ENCODE measurements around the gene P4HA1.
"Not testable (repeated sequence)": the region's sequence is repeated elsewhere in the genome, so short reads cannot be mapped to it uniquely, and the experiment has no call there.

The P4HA1 gene

GRCh38 chr10:73096449-73097304 lies at the start of gene P4HA1:
Gene P4HA1 (minus strand): TSS chr10:73096866. CDS start chr10:73074883, 21,983 bp downstream.
- peak; percentile 99 for DNase-seq
- in situ Hi-C loops (cut with HindIII; ENCODE audit: low pct_ligation_motif_present, low pct_unique_long_range_greater_than_20kb, low sequenced_read_pairs), result no loop called here

GRCh38 chr10:73141603-73142002 lies 44.9 kb upstream of the P4HA1 start:
- no peak for DNase-seq
- in situ Hi-C loops (cut with HindIII; ENCODE audit: low pct_ligation_motif_present, low pct_unique_long_range_greater_than_20kb, low sequenced_read_pairs), result no loop called here

DNA sequence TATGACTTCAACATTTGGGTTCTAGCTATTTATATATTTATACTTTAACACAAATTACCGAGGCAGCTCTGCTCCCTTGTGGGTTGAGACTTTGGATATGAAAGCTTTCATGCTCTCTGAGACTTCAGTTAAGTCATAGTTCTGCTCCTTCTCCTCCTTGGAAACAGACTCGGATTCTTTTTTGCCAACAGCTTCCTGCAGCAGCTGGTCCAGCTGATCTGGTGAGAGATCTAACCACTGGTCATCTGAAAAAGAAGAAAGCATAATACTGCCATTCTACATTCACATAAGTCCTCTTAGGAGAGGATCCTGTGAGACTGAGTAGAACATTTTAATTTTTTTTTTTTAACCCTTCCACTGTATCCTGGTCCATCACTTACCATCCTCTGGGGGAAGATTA lies 42.6 kb upstream of the P4HA1 start:
- in situ Hi-C loops (cut with HindIII; ENCODE audit: low pct_ligation_motif_present, low pct_unique_long_range_greater_than_20kb, low sequenced_read_pairs), result no loop called here
- DNase-seq, result no peak

GRCh38 chr10:73136627-73137026 lies 40.0 kb upstream of the P4HA1 start:
- no peak for DNase-seq
- in situ Hi-C loops (cut with HindIII; ENCODE audit: low pct_ligation_motif_present, low pct_unique_long_range_greater_than_20kb, low sequenced_read_pairs), result no loop called here

GRCh38 chr10:73134727-73135126 lies 38.1 kb upstream of the P4HA1 start:
- DNase-seq, result no peak
- in situ Hi-C loops (cut with HindIII; ENCODE audit: low pct_ligation_motif_present, low pct_unique_long_range_greater_than_20kb, low sequenced_read_pairs), result no loop called here

DNA sequence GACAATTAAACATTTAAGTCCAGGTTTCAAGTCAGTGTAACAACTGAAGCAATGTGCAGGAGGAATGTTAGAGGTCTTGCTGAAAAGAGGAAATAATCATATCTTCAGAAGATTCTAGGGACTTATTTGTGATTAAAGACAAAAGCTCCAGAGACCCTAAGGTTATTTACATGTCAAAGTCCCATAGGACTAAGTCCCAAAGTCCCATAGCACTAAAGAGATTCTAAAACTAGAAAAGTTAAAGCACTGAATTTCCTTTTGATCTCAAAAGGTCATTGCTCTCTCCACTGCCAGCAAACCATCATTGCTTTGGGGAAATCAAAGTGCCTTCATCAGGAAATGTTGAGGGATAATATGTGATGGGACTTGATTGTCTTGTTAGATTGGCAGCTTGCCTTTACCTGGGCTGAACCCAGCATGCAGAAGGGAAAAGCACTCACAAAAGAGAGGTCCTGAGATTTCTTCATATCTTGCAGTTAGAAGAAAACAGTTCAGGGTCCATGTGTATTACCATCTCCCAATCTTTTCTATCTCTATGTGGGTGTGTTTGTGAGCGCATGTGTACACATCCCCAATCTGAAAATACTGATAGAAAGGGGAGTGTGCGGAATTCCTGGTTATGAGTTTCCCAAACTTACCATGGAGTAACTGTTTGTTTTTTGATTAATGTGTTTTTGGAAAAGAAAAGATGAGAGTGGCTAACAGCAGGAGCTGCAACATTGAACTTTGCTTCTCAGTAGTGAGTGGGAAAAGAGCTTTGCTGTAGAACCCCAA lies 35.4 kb upstream of the P4HA1 start:
- in situ Hi-C loops (cut with HindIII; ENCODE audit: low pct_ligation_motif_present, low pct_unique_long_range_greater_than_20kb, low sequenced_read_pairs), result no loop called here
- no peak for DNase-seq

DNA sequence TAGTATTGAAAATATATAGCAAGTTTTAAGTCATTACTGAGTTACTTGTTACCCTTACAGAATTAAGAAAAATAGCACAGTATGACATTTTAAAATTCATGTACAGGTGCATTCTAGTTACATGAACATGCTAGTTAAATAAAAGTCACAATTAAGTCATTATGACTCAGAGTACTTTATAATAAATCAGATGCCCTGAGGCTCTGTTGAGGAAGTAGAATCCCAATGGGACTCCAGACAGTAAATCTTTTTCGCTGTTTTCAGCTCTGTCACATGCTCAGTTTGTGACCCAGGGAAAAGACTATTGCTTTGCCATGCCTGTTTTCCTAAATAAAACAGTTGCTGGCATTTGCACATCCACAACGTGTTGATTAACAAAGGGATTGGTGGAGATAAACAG lies 34.6 kb upstream of the P4HA1 start:
- in situ Hi-C loops (cut with HindIII; ENCODE audit: low pct_ligation_motif_present, low pct_unique_long_range_greater_than_20kb, low sequenced_read_pairs), result no loop called here
- DNase-seq, result no peak

GRCh38 chr10:73126343-73126742 lies 29.7 kb upstream of the P4HA1 start:
- in situ Hi-C loops (cut with HindIII; ENCODE audit: low pct_ligation_motif_present, low pct_unique_long_range_greater_than_20kb, low sequenced_read_pairs), result no loop called here
- no peak for DNase-seq

DNA sequence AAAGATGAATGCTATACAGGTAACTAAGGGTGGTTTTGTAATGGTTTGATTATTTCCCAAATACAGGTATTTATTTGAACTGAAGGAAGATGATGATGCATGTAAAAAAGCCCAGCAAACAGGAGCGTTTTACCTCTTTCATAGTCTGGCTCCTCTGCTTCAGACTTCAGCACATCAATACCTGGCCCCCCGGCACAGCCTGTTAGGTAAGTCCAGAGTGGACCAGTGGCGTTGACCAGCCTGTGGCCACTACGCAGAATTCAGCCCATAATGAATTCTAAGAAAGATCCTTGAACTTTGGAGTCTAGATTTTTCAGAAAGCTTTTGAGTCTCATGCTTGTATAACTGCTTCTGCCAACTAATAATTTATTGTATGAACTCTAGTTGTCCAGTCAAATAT lies 23.3 kb upstream of the P4HA1 start:
- in situ Hi-C loops (cut with HindIII; ENCODE audit: low pct_ligation_motif_present, low pct_unique_long_range_greater_than_20kb, low sequenced_read_pairs), result no loop called here
- DNase-seq, result no peak

GRCh38 chr10:73119457-73119856 lies 22.8 kb upstream of the P4HA1 start:
- in situ Hi-C loops (cut with HindIII; ENCODE audit: low pct_ligation_motif_present, low pct_unique_long_range_greater_than_20kb, low sequenced_read_pairs), result no loop called here
- no peak for DNase-seq

- DNase-seq, result no peak
- in situ Hi-C loops (cut with HindIII; ENCODE audit: low pct_ligation_motif_present, low pct_unique_long_range_greater_than_20kb, low sequenced_read_pairs), result no loop called here
Observed at GRCh38 chr10:73117976-73118743, 21.5 kb upstream of the P4HA1 start.

- no peak for DNase-seq
- in situ Hi-C loops (cut with HindIII; ENCODE audit: low pct_ligation_motif_present, low pct_unique_long_range_greater_than_20kb, low sequenced_read_pairs), result no loop called here
Observed at GRCh38 chr10:73116017-73116416, 19.4 kb upstream of the P4HA1 start.

- in situ Hi-C loops (cut with HindIII; ENCODE audit: low pct_ligation_motif_present, low pct_unique_long_range_greater_than_20kb, low sequenced_read_pairs), result no loop called here
- DNase-seq, result no peak
Observed at GRCh38 chr10:73113551-73113950, 16.9 kb upstream of the P4HA1 start.

- in situ Hi-C loops (cut with HindIII; ENCODE audit: low pct_ligation_motif_present, low pct_unique_long_range_greater_than_20kb, low sequenced_read_pairs); DNase-seq: not testable (repeated sequence)
Observed at GRCh38 chr10:73112032-73112431, 15.4 kb upstream of the P4HA1 start.

- DNase-seq, result peak; percentile 85
- in situ Hi-C loops (cut with HindIII; ENCODE audit: low pct_ligation_motif_present, low pct_unique_long_range_greater_than_20kb, low sequenced_read_pairs), result no loop called here
Observed at GRCh38 chr10:73110345-73110849, 13.7 kb upstream of the P4HA1 start, which contains the start of gene NUDT13. Gene NUDT13 (plus strand): TSS chr10:73110455. CDS start chr10:73114366, 3,911 bp downstream.

DNA sequence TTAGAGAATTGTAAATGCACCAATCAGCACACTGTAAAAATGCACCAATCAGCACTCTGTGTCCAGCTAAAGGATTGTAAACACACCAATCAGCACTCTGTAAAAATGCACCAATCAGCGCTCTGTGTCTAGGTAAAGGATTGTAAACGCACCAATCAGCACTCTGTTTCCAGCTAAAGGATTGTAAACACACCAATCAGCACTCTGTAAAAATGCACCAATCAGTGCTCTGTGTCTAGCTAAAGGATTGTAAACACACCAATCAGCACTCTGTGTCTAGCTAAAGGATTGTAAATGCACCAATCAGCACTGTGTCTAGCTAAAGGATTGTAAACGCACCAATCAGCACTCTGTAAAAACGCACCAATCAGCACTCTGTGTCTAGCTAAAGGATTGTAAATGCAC lies 12.6 kb upstream of the P4HA1 start:
- DNase-seq; in situ Hi-C loops (cut with HindIII; ENCODE audit: low pct_ligation_motif_present, low pct_unique_long_range_greater_than_20kb, low sequenced_read_pairs): not testable (repeated sequence)

GRCh38 chr10:73106301-73106700 lies 9.6 kb upstream of the P4HA1 start:
- DNase-seq, result no peak
- in situ Hi-C loops (cut with HindIII; ENCODE audit: low pct_ligation_motif_present, low pct_unique_long_range_greater_than_20kb, low sequenced_read_pairs), result no loop called here

DNA sequence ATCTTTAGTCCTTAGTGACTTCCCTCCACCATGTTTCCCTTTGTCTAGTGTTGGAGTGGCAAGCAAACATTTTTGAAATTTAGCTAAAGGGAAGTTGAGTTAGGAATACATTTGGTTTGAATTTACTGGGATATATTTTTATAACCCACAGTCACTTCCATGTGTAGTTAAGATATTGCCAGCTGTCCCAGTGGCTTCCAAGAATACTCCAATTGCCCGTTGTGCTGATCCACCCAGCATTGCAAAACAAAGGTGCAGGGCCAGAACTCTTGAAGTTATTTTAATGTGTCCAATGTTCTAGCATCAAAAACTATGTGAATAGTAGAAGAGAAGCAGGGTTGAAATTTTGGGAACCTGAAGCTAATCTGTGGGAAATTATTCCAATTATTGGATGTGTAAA lies 2.5 kb upstream of the P4HA1 start:
- no peak for DNase-seq
- in situ Hi-C loops (cut with HindIII; ENCODE audit: low pct_ligation_motif_present, low pct_unique_long_range_greater_than_20kb, low sequenced_read_pairs), result no loop called here

- in situ Hi-C loops (cut with HindIII; ENCODE audit: low pct_ligation_motif_present, low pct_unique_long_range_greater_than_20kb, low sequenced_read_pairs), result no loop called here
- DNase-seq, result no peak
Observed at GRCh38 chr10:73097305-73097670, 622 bp upstream of the P4HA1 start.

All from ACHN (cell line).